AG09319 (cell line): Measurements from ENCODE around the gene YIPF1.
A peak's percentile ranks its signal among the peaks of the same experiment; 100 is the strongest.

Experiments
- DNase-seq: peaks from one replicate; pipeline ENCODE4 v3.0.0-alpha.2; 2010; ENCODE audit warnings: low read depth; ENCODE audit errors: extremely low read depth
- CTCF ChIP-seq: IDR thresholded peaks from 2 replicates; pipeline ENCODE4 v1.5.1; 2011; ENCODE audit warnings: low read depth, mild to moderate bottlenecking, inconsistent platforms, low read length, moderate library complexity

The YIPF1 gene

GRCh38 chr1:53860967-53861411, 28.6 kb downstream of the YIPF1 start:
- peak; percentile 15 for DNase-seq
- TF ChIP-seq CTCF, result peak; percentile 80

GRCh38 chr1:53851571-53852285, 37.9 kb downstream of the YIPF1 start:
- no peak for TF ChIP-seq CTCF
- DNase-seq, result no peak

GRCh38 chr1:53850082-53850673, 39.4 kb downstream of the YIPF1 start:
- TF ChIP-seq CTCF, result no peak
- no peak for DNase-seq

GRCh38 chr1:53847980-53848379, 41.6 kb downstream of the YIPF1 start:
- no peak for TF ChIP-seq CTCF
- no peak for DNase-seq

- no peak for DNase-seq
- TF ChIP-seq CTCF, result no peak
Observed at GRCh38 chr1:53842347-53842746, 47.2 kb downstream of the YIPF1 start.

GRCh38 chr1:53838654-53838974, 51.0 kb downstream of the YIPF1 start:
- TF ChIP-seq CTCF, result no peak
- DNase-seq, result no peak

GRCh38 chr1:53837924-53838653, 51.5 kb downstream of the YIPF1 start, which contains the start of gene NDC1:
NDC1 (minus strand) TSS chr1:53838296; CDS start chr1:53838261, 35 bp downstream.
- TF ChIP-seq CTCF, result no peak; the same call in 1 of the 2 replicates
- DNase-seq, result peak; percentile 75
